Mucosa of rectum (tissue), 2 donors: ENCODE measurements around the gene TELO2.

Experiments
- H3K27ac ChIP-seq, 2 donors: one replicate each; pipeline ENCODE4 v1.7.0; 2013; ENCODE audit warnings: inconsistent platforms in 2 of 2, low read depth in 2 of 2, low read length in 2 of 2
- H3K27me3 ChIP-seq, 2 donors: one replicate each; pipeline ENCODE4 v1.7.0; 2013; ENCODE audit warnings: low read length in 2 of 2; ENCODE audit not compliant: control insufficient read depth in 2 of 2, insufficient read depth in 2 of 2
- H3K36me3 ChIP-seq, 2 donors: one replicate each; pipeline ENCODE4 v1.7.0; 2013; ENCODE audit warnings: low read length in 2 of 2; ENCODE audit not compliant: control insufficient read depth in 2 of 2, insufficient read depth in 2 of 2
- H3K4me1 ChIP-seq, 2 donors: one replicate each; pipeline ENCODE4 v1.7.0; 2013; ENCODE audit warnings: low read length in 2 of 2, mild to moderate bottlenecking in 1 of 2; ENCODE audit not compliant: control insufficient read depth in 2 of 2, insufficient read depth in 2 of 2
- H3K4me3 ChIP-seq, 2 donors: one replicate each; pipeline ENCODE4 v1.7.0; 2013; ENCODE audit warnings: low read length in 2 of 2
- H3K9ac ChIP-seq, 2 donors: one replicate each; pipeline ENCODE4 v1.7.0; 2013; ENCODE audit warnings: low read length in 2 of 2, low read depth in 1 of 2, mild to moderate bottlenecking in 1 of 2
- H3K9me3 ChIP-seq, 2 donors: one replicate each; pipeline ENCODE4 v1.7.0; 2013; ENCODE audit warnings: low read length in 2 of 2; ENCODE audit not compliant: control insufficient read depth in 2 of 2
- donor health status: healthy.
- donor health status: Normal muscosa, but diverticular disease.

Gene TELO2

GRCh38 chr16:1449201-1449788 is 43.9 kb upstream of the TELO2 start:
- Histone ChIP-seq H3K9me3 (no peaks in the 10 kb centered on the region), H3K27me3 (no peaks in the 10 kb centered on the region), H3K27ac (no peak overlapping the region), H3K4me3 (no peak overlapping the region), H3K9ac (no peak overlapping the region), H3K36me3 (peaks cover 14 to 33% of the 10 kb centered on the region in 2 donors), H3K4me1 (no peaks in the 10 kb centered on the region)

- Histone ChIP-seq H3K9me3 (no peaks in the 10 kb centered on the region), H3K4me1 (no peaks in the 10 kb centered on the region), H3K4me3 (no peak overlapping the region), H3K36me3 (peaks cover 14 to 38% of the 10 kb centered on the region in 2 donors), H3K9ac (no peak overlapping the region), H3K27me3 (no peaks in the 10 kb centered on the region), H3K27ac (no peak overlapping the region)
Measured at GRCh38 chr16:1450218-1450617, 42.9 kb upstream of the TELO2 start.

- no peaks in the 10 kb centered on the region for H3K27me3 ChIP-seq
- no peaks in the 10 kb centered on the region for H3K9me3 ChIP-seq
- no peak overlapping the region for H3K27ac ChIP-seq
- H3K4me1 ChIP-seq: no peaks in the 10 kb centered on the region
- no peak overlapping the region for H3K9ac ChIP-seq
- peaks cover 14 to 42% of the 10 kb centered on the region in 2 donors for H3K36me3 ChIP-seq
- no peak overlapping the region for H3K4me3 ChIP-seq
Measured at GRCh38 chr16:1450841-1451240, 42.3 kb upstream of the TELO2 start.

- Histone ChIP-seq H3K36me3 (peaks cover 18 to 44% of the 10 kb centered on the region in 2 donors), H3K9ac (no peak overlapping the region)
Measured at GRCh38 chr16:1451702-1452392, 41.3 kb upstream of the TELO2 start.

GRCh38 chr16:1452530-1452929 is 40.6 kb upstream of the TELO2 start:
- H3K9me3 ChIP-seq: no peaks in the 10 kb centered on the region
- no peak overlapping the region for H3K9ac ChIP-seq
- H3K27ac ChIP-seq: no peak overlapping the region
- no peak overlapping the region for H3K4me3 ChIP-seq
- no peaks in the 10 kb centered on the region for H3K27me3 ChIP-seq
- H3K36me3 ChIP-seq: peaks cover 18 to 46% of the 10 kb centered on the region in 2 donors
- H3K4me1 ChIP-seq: no peaks in the 10 kb centered on the region

More at GRCh38 chr16:1451702-1452392, 41.3 kb upstream of the TELO2 start:
- H3K4me3 ChIP-seq: no peak overlapping the region
- H3K9me3 ChIP-seq: no peaks in the 10 kb centered on the region
- no peak overlapping the region for H3K27ac ChIP-seq
- H3K4me1 ChIP-seq: no peaks in the 10 kb centered on the region
- no peaks in the 10 kb centered on the region for H3K27me3 ChIP-seq

GRCh38 chr16:1453316-1453715 is 39.8 kb upstream of the TELO2 start:
- Histone ChIP-seq H3K9ac (no peak overlapping the region), H3K4me1 (no peaks in the 10 kb centered on the region), H3K27ac (no peak overlapping the region), H3K27me3 (no peaks in the 10 kb centered on the region), H3K9me3 (no peaks in the 10 kb centered on the region), H3K36me3 (peaks cover 16 to 46% of the 10 kb centered on the region in 2 donors), H3K4me3 (no peak overlapping the region)

GRCh38 chr16:1454561-1454960 is 38.6 kb upstream of the TELO2 start:
- H3K27ac ChIP-seq: no peak overlapping the region

GRCh38 chr16:1455190-1456171 is 37.7 kb upstream of the TELO2 start:
- H3K9me3 ChIP-seq: no peaks in the 10 kb centered on the region
- no peak overlapping the region for H3K9ac ChIP-seq
- H3K27me3 ChIP-seq: no peaks in the 10 kb centered on the region
- H3K36me3 ChIP-seq: peaks cover 22 to 53% of the 10 kb centered on the region in 2 donors
- H3K27ac ChIP-seq: no peak overlapping the region
- H3K4me3 ChIP-seq: no peak overlapping the region
- H3K4me1 ChIP-seq: no peaks in the 10 kb centered on the region

More at GRCh38 chr16:1454561-1454960, 38.6 kb upstream of the TELO2 start:
- peaks cover 18 to 51% of the 10 kb centered on the region in 2 donors for H3K36me3 ChIP-seq
- no peaks in the 10 kb centered on the region for H3K4me1 ChIP-seq
- no peaks in the 10 kb centered on the region for H3K9me3 ChIP-seq
- H3K4me3 ChIP-seq: no peak overlapping the region
- H3K27me3 ChIP-seq: no peaks in the 10 kb centered on the region
- H3K9ac ChIP-seq: no peak overlapping the region

- Histone ChIP-seq H3K36me3 (peaks cover 27 to 53% of the 10 kb centered on the region in 2 donors), H3K27me3 (no peaks in the 10 kb centered on the region), H3K9ac (no peak overlapping the region), H3K9me3 (no peaks in the 10 kb centered on the region), H3K27ac (no peak overlapping the region), H3K4me1 (no peaks in the 10 kb centered on the region), H3K4me3 (no peak overlapping the region)
Measured at GRCh38 chr16:1456951-1457350, 36.2 kb upstream of the TELO2 start.
